ENCODE data around the gene FABP7.

DNA sequence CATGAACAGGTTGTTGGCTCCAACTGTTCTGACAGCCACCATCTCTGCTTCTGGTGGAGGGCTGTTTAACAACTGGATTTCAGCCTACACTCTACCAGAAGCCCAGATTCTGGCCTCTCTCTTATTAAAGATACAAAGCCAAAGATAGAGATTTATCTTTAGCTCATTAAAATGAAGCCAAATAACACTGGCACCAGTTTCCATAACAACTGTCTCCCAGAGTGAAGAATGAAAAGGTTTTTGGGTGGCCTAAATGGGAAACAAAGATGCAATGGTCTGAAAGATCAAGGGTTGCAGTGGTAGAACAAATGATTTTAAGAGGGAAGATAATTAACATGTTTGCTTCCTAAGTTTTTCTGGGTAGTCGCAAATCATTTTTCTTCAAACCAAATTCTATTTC, 6.4 kb downstream of the FABP7 start:
- TF ChIP-seq EZH2 (IDR thresholded peaks at IDR 0.05; ENCODE audit: borderline replicate concordance, insufficient read depth, low read depth, low read length, poor library complexity, severe bottlenecking), result no peak
- TF ChIP-seq, protein P1, sequence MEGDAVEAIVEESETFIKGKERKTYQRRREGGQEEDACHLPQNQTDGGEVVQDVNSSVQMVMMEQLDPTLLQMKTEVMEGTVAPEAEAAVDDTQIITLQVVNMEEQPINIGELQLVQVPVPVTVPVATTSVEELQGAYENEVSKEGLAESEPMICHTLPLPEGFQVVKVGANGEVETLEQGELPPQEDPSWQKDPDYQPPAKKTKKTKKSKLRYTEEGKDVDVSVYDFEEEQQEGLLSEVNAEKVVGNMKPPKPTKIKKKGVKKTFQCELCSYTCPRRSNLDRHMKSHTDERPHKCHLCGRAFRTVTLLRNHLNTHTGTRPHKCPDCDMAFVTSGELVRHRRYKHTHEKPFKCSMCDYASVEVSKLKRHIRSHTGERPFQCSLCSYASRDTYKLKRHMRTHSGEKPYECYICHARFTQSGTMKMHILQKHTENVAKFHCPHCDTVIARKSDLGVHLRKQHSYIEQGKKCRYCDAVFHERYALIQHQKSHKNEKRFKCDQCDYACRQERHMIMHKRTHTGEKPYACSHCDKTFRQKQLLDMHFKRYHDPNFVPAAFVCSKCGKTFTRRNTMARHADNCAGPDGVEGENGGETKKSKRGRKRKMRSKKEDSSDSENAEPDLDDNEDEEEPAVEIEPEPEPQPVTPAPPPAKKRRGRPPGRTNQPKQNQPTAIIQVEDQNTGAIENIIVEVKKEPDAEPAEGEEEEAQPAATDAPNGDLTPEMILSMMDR (IDR thresholded peaks at IDR 0.05), result no peak
